ENCODE measurements around the gene ACSBG1.

The ACSBG1 gene

DNA sequence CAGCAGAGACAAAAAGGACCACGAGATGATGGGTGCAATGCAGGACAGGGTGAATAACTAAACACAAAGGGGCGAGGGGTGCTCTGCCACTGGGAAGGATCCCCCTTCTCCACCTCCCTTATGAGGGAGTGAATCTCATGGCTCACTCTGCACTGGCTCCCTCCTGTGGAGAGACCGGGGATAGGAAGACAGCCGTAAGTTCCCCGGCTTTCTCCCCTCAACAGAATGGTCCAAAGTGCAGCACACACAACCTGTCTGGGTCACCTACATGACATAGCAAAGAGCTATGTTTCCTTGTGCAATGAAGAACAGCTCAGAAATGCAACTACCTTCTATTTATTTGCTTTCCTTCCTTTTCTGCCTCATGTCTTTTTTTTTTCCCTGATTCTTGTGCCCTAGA lies 7.8 kb upstream of the ACSBG1 start:
- H3K9me2 ChIP-seq (replicated peaks; ENCODE audit: insufficient read depth, low read length), result no peaks in the 10 kb centered on the region
- H2AFZ ChIP-seq (ENCODE audit: low read depth, low read length, severe bottlenecking), result no peak overlapping the region
- H3K79me2 ChIP-seq (ENCODE audit: insufficient read depth, low read length), result no peaks in the 10 kb centered on the region
- H4K20me1 ChIP-seq (ENCODE audit: low read depth, low read length), result no peaks in the 10 kb centered on the region
- no peaks in the 10 kb centered on the region for H3K36me3 ChIP-seq (ENCODE audit: low read length)
- no peaks in the 10 kb centered on the region for H3K27me3 ChIP-seq (ENCODE audit: low read length)
- H3K9ac ChIP-seq (ENCODE audit: low read length), result no peak overlapping the region
- no peak for TF ChIP-seq EZH2phosphoT487 (conservative IDR thresholded peaks at IDR 0.05; ENCODE audit: low read length)
- TF ChIP-seq, protein P1, sequence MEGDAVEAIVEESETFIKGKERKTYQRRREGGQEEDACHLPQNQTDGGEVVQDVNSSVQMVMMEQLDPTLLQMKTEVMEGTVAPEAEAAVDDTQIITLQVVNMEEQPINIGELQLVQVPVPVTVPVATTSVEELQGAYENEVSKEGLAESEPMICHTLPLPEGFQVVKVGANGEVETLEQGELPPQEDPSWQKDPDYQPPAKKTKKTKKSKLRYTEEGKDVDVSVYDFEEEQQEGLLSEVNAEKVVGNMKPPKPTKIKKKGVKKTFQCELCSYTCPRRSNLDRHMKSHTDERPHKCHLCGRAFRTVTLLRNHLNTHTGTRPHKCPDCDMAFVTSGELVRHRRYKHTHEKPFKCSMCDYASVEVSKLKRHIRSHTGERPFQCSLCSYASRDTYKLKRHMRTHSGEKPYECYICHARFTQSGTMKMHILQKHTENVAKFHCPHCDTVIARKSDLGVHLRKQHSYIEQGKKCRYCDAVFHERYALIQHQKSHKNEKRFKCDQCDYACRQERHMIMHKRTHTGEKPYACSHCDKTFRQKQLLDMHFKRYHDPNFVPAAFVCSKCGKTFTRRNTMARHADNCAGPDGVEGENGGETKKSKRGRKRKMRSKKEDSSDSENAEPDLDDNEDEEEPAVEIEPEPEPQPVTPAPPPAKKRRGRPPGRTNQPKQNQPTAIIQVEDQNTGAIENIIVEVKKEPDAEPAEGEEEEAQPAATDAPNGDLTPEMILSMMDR (IDR thresholded peaks at IDR 0.05; ENCODE audit: insufficient read depth, low read length, poor library complexity, severe bottlenecking), result no peak
- H3F3A ChIP-seq (ENCODE audit: insufficient read depth), result no peaks in the 10 kb centered on the region
- H3K9me3 ChIP-seq (ENCODE audit: insufficient read depth, low read length), result no peaks in the 10 kb centered on the region
- no peak overlapping the region for H3K4me2 ChIP-seq (ENCODE audit: low read depth, low read length, poor library complexity, severe bottlenecking)
- H3K4me3 ChIP-seq (ENCODE audit: insufficient read depth, low read length, poor library complexity, severe bottlenecking), result no peak overlapping the region
- H3K27ac ChIP-seq (ENCODE audit: low read depth, low read length), result no peak overlapping the region

DNA sequence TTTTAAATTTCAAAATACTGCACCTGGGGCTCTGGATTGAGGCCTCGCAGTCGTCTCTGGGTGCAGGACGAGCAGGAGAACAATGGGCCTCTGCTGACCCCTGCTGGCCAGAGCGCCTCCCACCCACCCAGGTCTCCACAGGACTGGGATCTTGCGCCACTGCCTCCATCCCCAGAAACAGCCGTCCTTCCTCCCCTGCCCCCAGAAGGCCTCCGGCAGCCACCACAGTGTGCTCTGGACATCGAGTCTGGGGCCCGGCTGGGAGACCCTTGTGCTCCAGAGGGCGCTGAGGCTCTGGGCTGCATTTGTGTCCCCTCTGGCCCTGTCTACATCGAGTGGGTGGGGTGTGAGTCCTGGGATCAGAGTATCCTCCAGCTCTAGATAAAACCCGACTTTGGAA lies 6.7 kb upstream of the ACSBG1 start:
- H3K36me3 ChIP-seq (ENCODE audit: low read length), result no peaks in the 10 kb centered on the region
- no peak overlapping the region for H3K4me3 ChIP-seq (ENCODE audit: insufficient read depth, low read length, poor library complexity, severe bottlenecking)
- H2AFZ ChIP-seq (ENCODE audit: low read depth, low read length, severe bottlenecking), result no peak overlapping the region
- no peak overlapping the region for H3K9ac ChIP-seq (ENCODE audit: low read length)
- H4K20me1 ChIP-seq (ENCODE audit: low read depth, low read length), result no peaks in the 10 kb centered on the region
- no peaks in the 10 kb centered on the region for H3K9me2 ChIP-seq (replicated peaks; ENCODE audit: insufficient read depth, low read length)
- H3F3A ChIP-seq (ENCODE audit: insufficient read depth), result no peaks in the 10 kb centered on the region
- H3K9me3 ChIP-seq (ENCODE audit: insufficient read depth, low read length), result no peaks in the 10 kb centered on the region
- no peak overlapping the region for H3K27ac ChIP-seq (ENCODE audit: low read depth, low read length)
- H3K4me2 ChIP-seq (ENCODE audit: low read depth, low read length, poor library complexity, severe bottlenecking), result no peak overlapping the region
- H3K79me2 ChIP-seq (ENCODE audit: insufficient read depth, low read length), result no peaks in the 10 kb centered on the region
- TF ChIP-seq, protein P1 (IDR thresholded peaks at IDR 0.05; ENCODE audit: insufficient read depth, low read length, poor library complexity, severe bottlenecking), result peak; percentile 71
- TF ChIP-seq EZH2phosphoT487 (conservative IDR thresholded peaks at IDR 0.05; ENCODE audit: low read length), result no peak
- no peaks in the 10 kb centered on the region for H3K27me3 ChIP-seq (ENCODE audit: low read length)

DNA sequence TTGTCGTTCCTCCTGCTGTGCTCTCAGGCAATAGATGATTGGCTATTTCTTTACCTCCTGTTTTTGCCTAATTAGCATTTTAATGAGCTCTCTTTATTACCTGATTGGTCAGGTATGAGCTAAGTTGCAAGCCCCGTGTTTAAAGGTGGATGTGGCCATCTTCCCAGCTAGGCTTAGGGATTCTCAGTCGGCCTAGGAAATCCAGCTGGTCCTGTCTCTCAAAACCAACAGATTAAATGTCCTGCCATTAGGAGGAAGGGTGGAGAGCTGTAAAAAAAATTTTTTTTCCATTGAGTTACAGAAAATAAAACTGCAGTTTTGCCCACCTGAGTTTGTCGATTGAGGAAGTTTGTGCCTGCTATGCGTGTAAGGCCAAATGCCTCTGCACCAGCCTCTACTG lies 5.4 kb upstream of the ACSBG1 start:
- no peaks in the 10 kb centered on the region for H3K79me2 ChIP-seq (ENCODE audit: insufficient read depth, low read length)
- no peaks in the 10 kb centered on the region for H3K9me3 ChIP-seq (ENCODE audit: insufficient read depth, low read length)
- no peaks in the 10 kb centered on the region for H3K9me2 ChIP-seq (replicated peaks; ENCODE audit: insufficient read depth, low read length)
- no peak overlapping the region for H3K4me2 ChIP-seq (ENCODE audit: low read depth, low read length, poor library complexity, severe bottlenecking)
- no peaks in the 10 kb centered on the region for H3K27me3 ChIP-seq (ENCODE audit: low read length)
- H3F3A ChIP-seq (ENCODE audit: insufficient read depth), result no peaks in the 10 kb centered on the region
- TF ChIP-seq, protein P1 (IDR thresholded peaks at IDR 0.05; ENCODE audit: insufficient read depth, low read length, poor library complexity, severe bottlenecking), result no peak
- no peak for TF ChIP-seq EZH2phosphoT487 (conservative IDR thresholded peaks at IDR 0.05; ENCODE audit: low read length)
- H2AFZ ChIP-seq (ENCODE audit: low read depth, low read length, severe bottlenecking), result no peak overlapping the region
- H3K36me3 ChIP-seq (ENCODE audit: low read length), result no peaks in the 10 kb centered on the region
- H3K4me3 ChIP-seq (ENCODE audit: insufficient read depth, low read length, poor library complexity, severe bottlenecking), result no peak overlapping the region
- H3K27ac ChIP-seq (ENCODE audit: low read depth, low read length), result no peak overlapping the region
- H4K20me1 ChIP-seq (ENCODE audit: low read depth, low read length), result no peaks in the 10 kb centered on the region
- no peak overlapping the region for H3K9ac ChIP-seq (ENCODE audit: low read length)

Measured in SU-DHL-6 (cell line).